Bronchial smooth muscle cell (primary cell): ENCODE measurements around the gene AR. TPM values are rescaled to one million over a fixed set of nuclear protein-coding genes. Genes with fewer than 3 reads are reported as not detected.

Experiments used
- total RNA-seq: library from RNA; depleted of rRNA; stranded (reverse); fragments of >200 nt; gene quantifications from 2 replicates; pipeline ENCODE4 v1.2.1, GENCODE V29; 2014

The AR gene
- 4.7 and 5.0 TPM in 2 replicates for total RNA-seq

GRCh38 chrX:67543818-67544217 is at the start of gene AR:
TSS of gene AR (plus strand) at chrX:67544021. CDS start at chrX:67545147, 1,126 bp downstream.

